ENCODE data around the gene GAPT. TPM values are rescaled to one million over a fixed set of nuclear protein-coding genes. Genes with fewer than 3 reads are reported as not detected.

The GAPT gene
- total and polyA plus RNA-seq, 10 donors = 19.3 to 56.0 (median 34.2) TPM

DNA sequence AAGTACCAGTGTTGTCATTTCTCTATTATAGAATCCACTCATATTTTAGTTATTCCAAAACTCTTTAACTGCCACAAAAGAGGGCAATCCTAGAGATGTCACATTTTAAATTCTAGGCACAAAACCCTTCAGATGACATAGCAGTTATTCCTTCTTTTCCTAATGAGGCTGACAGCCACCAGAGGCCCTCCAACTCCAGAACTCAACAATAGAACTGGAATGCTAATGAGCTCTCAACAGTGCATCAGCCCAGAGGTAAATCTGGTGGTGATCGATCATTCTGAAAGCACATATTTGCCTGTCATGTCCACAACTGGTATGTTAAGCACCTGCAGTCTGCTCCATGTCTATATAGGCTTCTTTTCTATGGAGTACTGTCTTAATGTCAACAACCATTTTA is 51.5 kb downstream of the GAPT start:
- intact Hi-C loops (cut with DNase I; ENCODE audit: low total_unique reads) = no loop called here
- Histone ChIP-seq H3K27ac (peak overlapping the region in 1 of 8 donors; percentile 88), H3K36me3 (no peaks in the 10 kb centered on the region), H3K27me3 (replicated peaks in 1 of 7) (no peaks in the 10 kb centered on the region), H3K4me3 (no peak overlapping the region), H3K4me1 (peaks cover 5 to 36% (median 25%) of the 10 kb centered on the region in 6 donors), H3K9me3 (peaks cover 0 to 5% (median 0%) of the 10 kb centered on the region in 8 donors)
- TF ChIP-seq POLR2A (IDR thresholded peaks at IDR 0.05) (no peak), POLR2AphosphoS5 (IDR thresholded peaks at IDR 0.05) (no peak)
- TF ChIP-seq, protein P1, sequence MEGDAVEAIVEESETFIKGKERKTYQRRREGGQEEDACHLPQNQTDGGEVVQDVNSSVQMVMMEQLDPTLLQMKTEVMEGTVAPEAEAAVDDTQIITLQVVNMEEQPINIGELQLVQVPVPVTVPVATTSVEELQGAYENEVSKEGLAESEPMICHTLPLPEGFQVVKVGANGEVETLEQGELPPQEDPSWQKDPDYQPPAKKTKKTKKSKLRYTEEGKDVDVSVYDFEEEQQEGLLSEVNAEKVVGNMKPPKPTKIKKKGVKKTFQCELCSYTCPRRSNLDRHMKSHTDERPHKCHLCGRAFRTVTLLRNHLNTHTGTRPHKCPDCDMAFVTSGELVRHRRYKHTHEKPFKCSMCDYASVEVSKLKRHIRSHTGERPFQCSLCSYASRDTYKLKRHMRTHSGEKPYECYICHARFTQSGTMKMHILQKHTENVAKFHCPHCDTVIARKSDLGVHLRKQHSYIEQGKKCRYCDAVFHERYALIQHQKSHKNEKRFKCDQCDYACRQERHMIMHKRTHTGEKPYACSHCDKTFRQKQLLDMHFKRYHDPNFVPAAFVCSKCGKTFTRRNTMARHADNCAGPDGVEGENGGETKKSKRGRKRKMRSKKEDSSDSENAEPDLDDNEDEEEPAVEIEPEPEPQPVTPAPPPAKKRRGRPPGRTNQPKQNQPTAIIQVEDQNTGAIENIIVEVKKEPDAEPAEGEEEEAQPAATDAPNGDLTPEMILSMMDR (IDR thresholded peaks at IDR 0.05 in 8 of 11, conservative IDR thresholded peaks at IDR 0.05 in 3 of 11) = no peak
- 71 to 88% (median 75%) methylated on average over 1 of the region's 1 CpG for WGBS, 5 donors
- no peak for DNase-seq

DNA sequence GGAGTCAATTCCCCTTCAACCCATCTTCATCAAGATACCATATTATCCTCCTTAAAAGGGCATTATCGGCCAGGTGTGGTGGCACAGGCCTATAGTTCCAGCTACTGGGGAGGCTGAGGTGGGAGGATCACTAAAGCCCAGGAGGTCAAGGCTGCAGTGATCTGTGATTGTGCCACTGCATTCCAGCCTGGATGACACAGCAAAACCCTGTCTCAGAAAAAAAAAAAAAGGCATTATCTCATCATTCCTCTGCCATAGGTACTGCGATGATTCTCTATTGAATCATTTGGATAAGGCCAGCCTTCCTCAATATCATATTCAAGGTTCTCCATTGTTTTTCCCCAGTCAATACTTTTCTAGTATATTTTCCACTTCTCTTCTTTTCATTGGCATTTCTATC is 52.5 kb downstream of the GAPT start:
- no peak for DNase-seq
- no peaks in the 10 kb centered on the region for H3K36me3 ChIP-seq
- 83 to 90% (median 88%) methylated on average over 2 of the region's 2 CpGs for WGBS, 5 donors
- H3K4me3 ChIP-seq = peak overlapping the region in 1 of 8 donors; percentile 18
- intact Hi-C loops (cut with DNase I; ENCODE audit: low total_unique reads) = no loop called here
- H3K27ac ChIP-seq = peak overlapping the region in 7 of 8 donors; percentile 48 to 88 (median 76)
- no peaks in the 10 kb centered on the region for H3K27me3 ChIP-seq (replicated peaks in 1 of 7)
- TF ChIP-seq POLR2AphosphoS5 (IDR thresholded peaks at IDR 0.05) (no peak), POLR2A (IDR thresholded peaks at IDR 0.05) (no peak)
- TF ChIP-seq, protein P1 (IDR thresholded peaks at IDR 0.05 in 8 of 11, conservative IDR thresholded peaks at IDR 0.05 in 3 of 11) = no peak
- peaks cover 0 to 5% (median 0%) of the 10 kb centered on the region in 8 donors for H3K9me3 ChIP-seq
- peaks cover 5 to 36% (median 25%) of the 10 kb centered on the region in 6 donors for H3K4me1 ChIP-seq

DNA sequence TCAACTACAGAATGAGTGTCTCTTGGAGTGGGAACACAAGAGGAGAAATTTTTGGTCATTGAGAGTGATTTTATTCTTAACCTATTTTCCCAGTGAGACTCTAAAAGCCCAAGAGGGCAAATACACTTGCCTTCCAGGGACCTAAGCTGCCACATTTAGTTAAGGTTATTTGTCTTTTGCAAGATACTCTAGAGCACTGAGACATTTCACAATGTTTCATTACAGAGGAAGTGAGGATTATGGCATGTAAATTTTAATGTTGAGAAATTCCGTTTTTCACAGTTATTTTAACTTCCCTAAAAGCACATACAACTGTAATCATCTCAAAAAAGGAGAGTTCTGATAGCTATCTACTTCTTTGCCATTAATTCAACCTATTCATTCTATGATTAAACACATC is 53.0 kb downstream of the GAPT start:
- Histone ChIP-seq H3K27ac (peak overlapping the region in 7 of 8 donors; percentile 48 to 88 (median 76)), H3K4me3 (peak overlapping the region in 1 of 8 donors; percentile 18), H3K36me3 (no peaks in the 10 kb centered on the region), H3K4me1 (peaks cover 5 to 36% (median 25%) of the 10 kb centered on the region in 6 donors), H3K27me3 (replicated peaks in 1 of 7) (no peaks in the 10 kb centered on the region), H3K9me3 (peaks cover 0 to 5% (median 0%) of the 10 kb centered on the region in 8 donors)
- no peak for DNase-seq
- TF ChIP-seq POLR2A (IDR thresholded peaks at IDR 0.05) (no peak), POLR2AphosphoS5 (IDR thresholded peaks at IDR 0.05) (no peak)
- TF ChIP-seq, protein P1 (IDR thresholded peaks at IDR 0.05 in 8 of 11, conservative IDR thresholded peaks at IDR 0.05 in 3 of 11) = no peak
- 10 to 38% (median 25%) methylated on average over 1 of the region's 1 CpG for WGBS, 5 donors
- intact Hi-C loops (cut with DNase I; ENCODE audit: low total_unique reads) = no loop called here

DNA sequence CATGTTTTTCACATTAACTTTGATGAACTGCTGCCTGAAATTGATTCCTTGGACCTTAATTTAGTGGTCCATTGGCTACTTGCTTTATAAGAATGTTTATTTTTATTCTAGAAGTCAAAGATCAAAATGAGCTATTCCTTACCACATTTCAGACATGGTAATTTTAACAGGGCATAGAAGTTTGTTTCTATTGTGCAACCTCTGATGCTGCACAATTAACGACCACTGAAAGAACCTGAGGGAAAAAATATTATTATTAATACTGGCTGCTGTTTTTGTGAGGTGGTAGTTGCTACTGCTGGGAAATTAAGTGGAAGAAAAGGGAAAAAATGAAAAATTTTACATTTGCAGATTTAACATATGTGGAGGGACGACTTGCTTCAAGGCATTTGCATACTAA is 53.7 kb downstream of the GAPT start:
- Histone ChIP-seq H3K4me3 (no peak overlapping the region), H3K9me3 (peaks cover 0 to 3% (median 0%) of the 10 kb centered on the region in 8 donors), H3K36me3 (no peaks in the 10 kb centered on the region), H3K4me1 (peaks cover 5 to 36% (median 25%) of the 10 kb centered on the region in 6 donors), H3K27ac (peak overlapping the region in 7 of 8 donors; percentile 45 to 88 (median 76)), H3K27me3 (replicated peaks in 1 of 7) (no peaks in the 10 kb centered on the region)
- WGBS, 5 donors = 53 to 67% (median 60%) methylated on average over 2 of the region's 2 CpGs
- DNase-seq = no peak
- TF ChIP-seq POLR2AphosphoS5 (IDR thresholded peaks at IDR 0.05) (no peak), POLR2A (IDR thresholded peaks at IDR 0.05) (no peak)
- TF ChIP-seq, protein P1 (IDR thresholded peaks at IDR 0.05 in 8 of 11, conservative IDR thresholded peaks at IDR 0.05 in 3 of 11) = no peak
- intact Hi-C loops (cut with DNase I; ENCODE audit: low total_unique reads) = no loop called here

Measured in spleen (tissue), 11 donors.